NB4 (cell line): Measurements from ENCODE around the gene STRN4.

Source experiments
- CTCF ChIP-seq: IDR thresholded peaks from one replicate; pipeline ENCODE4 v1.5.1; 2012; ENCODE audit warnings: low read depth, low read length
- POLR2A ChIP-seq: IDR thresholded peaks from 2 replicates; pipeline ENCODE4 v1.6.1; 2011; ENCODE audit warnings: mild to moderate bottlenecking; ENCODE audit not compliant: insufficient read length; ENCODE audit errors: extremely low read depth

GRCh38 chr19:46784262-46785053 lies 38.2 kb upstream of the STRN4 start:
- TF ChIP-seq CTCF (peak; percentile 75), POLR2A (peak; percentile 38)
